Right renal cortex interstitium (tissue), 3 donors: ENCODE measurements around the gene SVBP. TPM values are rescaled to one million over a fixed set of nuclear protein-coding genes. Genes with fewer than 3 reads are reported as not detected.

Experiments
- DNase-seq, 3 donors: peaks; one replicate each; pipeline ENCODE4 v3.0.0-alpha.2; 2013; ENCODE audit warnings: low read depth in 3 of 3, low spot score in 2 of 3
- polyA plus RNA-seq, 3 donors: library from polyadenylated mRNA; unstranded; fragments of 120-200 nt; gene quantifications; one replicate each; pipeline ENCODE4 v1.2.1, GENCODE V29; 2013; ENCODE audit not compliant: insufficient read length in 3 of 3

The SVBP gene
- polyA plus RNA-seq, 3 donors, result 66.4 to 75.9 (median 68.4) TPM

GRCh38 chr1:42806593-42806992 lies 10.6 kb downstream of the SVBP start:
- no peak for DNase-seq

GRCh38 chr1:42806171-42806570 lies 11.0 kb downstream of the SVBP start:
- DNase-seq, result no peak

- DNase-seq, result no peak
Measured at GRCh38 chr1:42801832-42802473, 15.2 kb downstream of the SVBP start.

GRCh38 chr1:42797979-42798378 lies 19.2 kb downstream of the SVBP start:
- no peak for DNase-seq

DNA sequence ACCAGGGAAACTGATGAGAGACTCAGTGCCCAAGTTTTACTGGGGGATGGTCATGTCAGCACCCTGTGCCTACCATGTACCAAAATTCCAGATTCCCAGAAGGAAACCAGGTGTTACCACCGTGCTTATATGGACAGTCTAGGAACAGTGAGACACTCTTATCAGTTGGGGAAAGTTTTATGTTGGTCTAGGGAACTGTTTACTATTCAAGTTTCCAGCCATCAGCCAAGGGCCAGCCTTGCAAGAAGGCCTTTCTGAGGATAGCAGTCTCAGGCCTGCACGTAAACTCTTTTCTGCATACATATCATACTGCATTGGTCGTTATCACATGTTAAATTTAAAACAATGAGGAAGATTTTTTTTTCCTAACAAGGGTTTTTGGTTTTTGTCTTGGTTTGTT lies 19.8 kb downstream of the SVBP start:
- DNase-seq, result no peak

DNA sequence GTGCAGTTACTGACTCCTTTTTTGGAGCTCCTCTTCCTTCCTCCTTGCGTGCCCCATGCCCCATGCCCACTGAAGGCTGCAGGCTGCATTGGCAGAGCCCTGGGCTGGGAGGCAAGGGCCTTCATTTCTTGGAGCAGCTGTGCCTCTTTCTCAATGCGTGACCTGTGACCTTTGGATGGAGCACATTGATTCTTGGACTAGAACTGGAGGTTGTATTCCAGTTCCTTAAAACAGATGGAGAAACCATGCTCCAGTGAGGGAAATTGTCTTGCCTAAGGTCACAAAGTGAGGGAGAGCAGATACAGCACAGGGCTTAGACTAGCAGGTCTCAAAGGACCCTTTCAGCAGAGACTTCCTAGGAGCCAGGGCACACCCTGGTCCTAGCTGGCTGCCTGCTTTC lies 23.4 kb downstream of the SVBP start:
- DNase-seq, result no peak

DNA sequence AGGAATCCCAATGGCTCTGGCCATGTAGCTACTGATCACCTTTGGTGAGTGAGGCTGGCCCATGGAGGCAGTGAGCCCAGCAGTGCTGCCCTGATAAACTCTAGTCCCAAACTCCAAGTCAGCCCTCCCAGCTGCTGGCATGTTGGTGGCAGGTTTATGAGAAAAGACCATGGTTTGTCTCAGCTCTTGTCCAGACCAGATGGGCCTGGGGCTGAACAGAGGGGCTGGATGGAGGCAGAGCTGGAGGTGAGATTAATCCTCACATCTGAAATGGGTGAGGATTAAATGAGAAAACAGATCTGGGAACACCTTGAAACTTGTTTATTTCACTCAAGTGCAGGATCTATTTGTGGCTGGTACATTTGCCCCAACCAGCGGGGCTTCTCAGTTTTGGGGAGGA lies 29.2 kb downstream of the SVBP start:
- DNase-seq, result no peak

GRCh38 chr1:42786097-42786496 lies 31.1 kb downstream of the SVBP start:
- DNase-seq, result no peak

- no peak for DNase-seq
Measured at GRCh38 chr1:42784946-42785693, 32.1 kb downstream of the SVBP start, which contains the start of gene TMEM269. TMEM269 (plus strand) TSS chr1:42784991; CDS start chr1:42789894, 4,903 bp downstream.

DNA sequence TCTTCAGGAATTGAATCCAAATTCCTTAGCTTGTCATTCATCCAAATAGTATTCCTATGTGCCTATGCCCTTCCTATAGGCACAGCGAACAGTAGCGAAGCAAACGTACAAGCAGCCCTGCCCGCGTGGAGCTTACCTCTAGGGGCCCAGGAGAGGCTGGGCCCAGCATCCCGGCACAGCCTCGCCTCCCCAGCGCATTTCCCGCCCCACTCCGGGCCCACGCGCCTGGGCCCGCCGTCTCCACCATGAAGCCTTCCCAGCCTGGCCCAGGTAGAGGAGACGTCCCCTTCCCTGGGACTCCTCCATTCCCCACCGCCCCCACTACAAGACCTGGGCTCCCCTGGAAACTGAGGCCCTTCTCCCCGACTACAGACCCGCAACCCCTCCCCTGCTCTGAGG lies 32.7 kb downstream of the SVBP start:
- no peak for DNase-seq

DNA sequence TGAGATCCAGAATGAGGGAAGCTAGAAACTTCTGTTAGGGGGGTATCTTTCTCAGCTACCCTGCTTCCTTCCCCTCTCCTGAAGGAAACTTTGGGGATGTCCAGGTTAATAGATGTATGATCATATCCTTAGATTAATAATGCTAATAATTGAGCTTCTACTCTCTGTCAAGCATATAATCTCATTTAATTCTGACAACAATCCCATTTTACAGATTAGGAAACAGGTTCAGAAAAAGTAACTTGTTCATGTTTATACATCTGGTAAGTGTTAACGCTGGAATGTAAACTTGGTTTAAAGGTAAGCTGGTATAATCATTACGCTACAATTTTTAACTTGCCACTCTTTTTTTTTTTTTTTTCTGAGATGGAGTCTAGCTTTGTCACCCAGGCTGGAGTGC lies 34.1 kb downstream of the SVBP start:
- no peak for DNase-seq

GRCh38 chr1:42780176-42780575 lies 37.0 kb downstream of the SVBP start:
- DNase-seq, result no peak

DNA sequence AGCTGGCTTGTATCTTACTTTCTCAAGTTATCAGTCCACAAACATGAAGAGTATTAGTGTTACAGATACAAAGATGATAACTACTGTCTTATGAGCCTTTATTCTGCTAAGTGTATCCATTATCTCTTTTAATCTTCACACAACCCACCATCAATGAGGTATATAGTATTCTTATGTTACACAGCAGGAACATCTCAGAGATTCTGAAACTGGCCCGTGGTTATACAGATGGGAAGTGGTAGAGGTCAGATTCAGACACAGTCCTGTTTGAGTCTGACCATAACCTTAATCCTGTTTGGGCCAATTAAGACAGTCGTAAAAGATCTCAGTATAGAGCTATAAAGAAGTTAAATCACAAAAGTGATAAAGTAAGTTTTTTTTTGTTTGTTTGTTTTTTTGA lies 37.5 kb downstream of the SVBP start:
- DNase-seq, result no peak

DNA sequence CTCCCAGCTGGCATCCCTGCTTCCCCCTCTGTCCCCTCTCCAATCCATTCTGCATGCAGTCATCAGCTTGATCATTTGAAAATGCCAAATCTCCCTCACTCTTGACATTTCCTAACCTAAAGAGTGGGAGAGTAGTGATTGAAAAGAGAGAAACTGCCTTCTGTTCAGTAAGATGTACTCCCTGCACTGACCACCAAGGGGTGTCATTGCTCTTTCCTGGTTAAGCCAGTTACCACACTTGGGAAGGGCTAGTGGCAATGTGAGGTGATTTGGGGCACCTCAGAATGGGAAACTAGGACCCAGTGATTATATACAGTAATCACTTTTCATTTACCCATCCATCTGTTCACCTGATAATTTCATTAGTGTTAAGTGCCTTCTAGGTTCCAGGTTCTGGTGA lies 39.3 kb downstream of the SVBP start:
- no peak for DNase-seq

DNA sequence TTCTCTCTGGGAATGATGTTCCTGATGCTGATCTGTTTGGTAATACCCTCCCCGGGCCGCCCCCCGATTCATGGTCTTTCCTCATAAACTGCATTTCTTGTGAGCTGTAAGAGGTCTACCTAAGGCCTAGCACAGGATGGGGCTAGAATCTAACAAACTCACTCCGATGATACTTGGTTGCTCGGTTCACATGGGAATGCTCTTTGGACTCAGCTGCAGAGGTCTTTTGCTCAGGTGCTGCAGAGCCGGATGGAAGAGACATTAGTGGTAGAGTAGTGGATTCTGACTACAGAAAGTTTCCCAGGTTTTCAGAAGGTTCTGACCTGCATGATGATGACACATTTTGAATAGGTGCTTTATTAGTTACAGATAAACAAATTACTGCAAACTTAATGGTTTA lies 40.7 kb downstream of the SVBP start:
- DNase-seq, result no peak

- no peak for DNase-seq
Measured at GRCh38 chr1:42774928-42775526, 42.2 kb downstream of the SVBP start.

DNA sequence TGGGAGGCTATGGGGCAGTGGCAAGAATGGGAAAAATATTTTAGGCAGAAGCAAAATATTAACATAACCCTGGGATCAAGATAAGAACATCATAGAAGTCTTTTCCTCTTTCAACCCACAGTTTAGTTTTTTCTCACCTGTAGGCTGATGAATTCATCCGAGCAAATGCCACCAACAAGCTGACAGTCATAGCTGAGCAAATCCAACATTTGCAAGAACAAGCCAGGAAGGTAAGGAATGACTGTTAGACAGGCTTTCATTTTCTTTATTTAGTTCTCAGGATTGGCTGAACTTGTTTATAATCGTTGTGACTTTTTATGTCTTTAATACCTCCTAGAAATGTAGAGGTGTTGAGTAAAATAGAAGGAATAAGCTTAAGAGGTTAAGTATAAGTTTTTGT lies 43.8 kb downstream of the SVBP start:
- DNase-seq, result no peak

DNA sequence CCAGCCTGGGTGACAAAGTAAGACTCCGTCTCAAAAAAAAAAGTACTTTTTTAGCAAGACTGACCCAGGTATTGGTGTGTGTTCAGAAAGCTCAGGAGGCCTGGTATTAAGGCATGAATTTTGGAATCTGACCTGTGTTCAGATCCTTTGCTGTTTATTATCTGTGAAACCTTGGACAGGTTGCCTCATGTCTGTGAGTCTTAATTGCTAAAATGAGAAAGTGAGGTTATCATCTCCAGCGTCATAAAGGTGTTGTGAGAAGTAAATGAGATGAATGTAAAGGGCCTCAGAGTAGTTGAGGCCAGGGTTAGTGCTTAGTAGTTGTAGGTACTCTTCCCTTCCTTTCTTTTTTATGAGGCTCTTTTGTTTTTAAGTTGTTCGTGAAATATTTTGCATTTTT lies 47.4 kb downstream of the SVBP start:
- no peak for DNase-seq

DNA sequence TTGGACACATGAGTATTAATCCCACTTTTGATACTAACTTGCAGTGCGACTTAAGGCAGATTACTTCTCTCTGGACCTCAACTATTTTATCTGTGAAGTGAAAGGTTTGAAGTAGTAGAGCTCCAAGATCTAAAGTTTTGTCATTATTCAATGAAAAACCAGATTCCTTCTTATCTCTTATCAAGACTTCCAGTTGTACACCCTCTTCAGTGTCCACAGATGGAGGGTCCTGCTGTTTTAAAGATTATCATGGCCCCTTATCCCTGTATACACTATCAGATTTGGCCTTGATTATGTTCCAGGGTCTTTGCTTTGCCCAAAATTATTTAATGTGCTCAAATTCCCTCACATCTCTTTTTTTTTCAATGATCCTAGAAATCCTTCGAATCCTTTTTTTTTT lies 49.0 kb downstream of the SVBP start:
- DNase-seq, result no peak

- no peak for DNase-seq
Measured at GRCh38 chr1:42767510-42768000, 49.6 kb downstream of the SVBP start.

GRCh38 chr1:42766741-42767509 lies 50.3 kb downstream of the SVBP start, which contains the start of the genes C1orf50 and P3H1:
C1orf50 (plus strand) TSS chr1:42767249; CDS start chr1:42767312, 63 bp downstream.
P3H1 (minus strand) TSS chr1:42767028; CDS start chr1:42766971, 57 bp downstream.
- peak; percentile 96 to 99 (median 99) for DNase-seq
